Adrenal gland (tissue), 12 donors: ENCODE results near the gene MYLK4. TPM values are rescaled to one million over a fixed set of nuclear protein-coding genes. Genes with fewer than 3 reads are reported as not detected.

Experiments
- DNase-seq, 7 donors: peaks; one replicate each; pipeline ENCODE4 v3.0.0-alpha.2; 2019 to 2020
- H3K27ac ChIP-seq, 5 donors: fragments of 200-600 bp; sonication (generic) in 4 of 5; 1 replicate in 3 of 5; 2 replicates in 2 of 5; pipeline versions ENCODE4 v1.5.1 to v1.8.0; 2016 to 2020; ENCODE audit warnings: mild to moderate bottlenecking in 1 of 5
- H3K27me3 ChIP-seq: fragments of 200-600 bp; 2 replicates; pipeline ENCODE4 v1.8.0; 2021
- H3K36me3 ChIP-seq, 2 donors: fragments of 200-600 bp; replicated peaks in 1 of 2; 1 replicate in 1 of 2; 2 replicates in 1 of 2; pipeline versions ENCODE4 v1.5.1 to v1.8.0; 2018 to 2022
- H3K4me1 ChIP-seq, 2 donors: fragments of 200-600 bp; replicated peaks in 1 of 2; 1 replicate in 1 of 2; 2 replicates in 1 of 2; pipeline versions ENCODE4 v1.5.1 to v1.8.0; 2018 to 2021
- H3K4me3 ChIP-seq, 4 donors: fragments of 200-600 bp; sonication (generic) in 3 of 4; one replicate each; pipeline ENCODE4 v1.5.1; 2016 to 2018
- H3K9me3 ChIP-seq, 3 donors: fragments of 200-600 bp; sonication (generic) in 1 of 3; replicated peaks in 1 of 3; 1 replicate in 2 of 3; 2 replicates in 1 of 3; pipeline versions ENCODE4 v1.5.1 to v1.8.0; 2016 to 2021
- POLR2A ChIP-seq, 2 donors: fragments of 450-650 bp; IDR thresholded peaks; one replicate each; pipeline ENCODE4 v1.6.1; 2017; ENCODE audit warnings: antibody characterized with exemption in 2 of 2, mild to moderate bottlenecking in 2 of 2, moderate library complexity in 1 of 2
- WGBS, 4 donors: extraction: QIAGEN DNeasy Blood & Tissue Kit in 2 of 4; methylation state at CpG; one replicate each; pipeline versions ENCODE4 v1.1.5 to v1.1.7; 2013 to 2017; 5-methylcytosine and 5-hydroxymethylcytosine counted together
- intact Hi-C, 2 donors: fragments of 100-400 bp; cut with DNase I; formaldehyde crosslinking; loops; one replicate each; pipeline versions ENCODE4 v1.14.1 to v1.15.0; 2022 to 2023
- polyA plus RNA-seq, 3 donors: library from polyadenylated mRNA; stranded (reverse); fragments of 200-250 nt in 2 of 3; fragments of 350-450 nt in 1 of 3; fragmentation: Illumina TruSeq in 1 of 3; extraction: RNeasy Lipid Tissue Mini Kit (QIAGEN cat#74804) in 1 of 3; gene quantifications; one replicate each; pipeline ENCODE4 v1.2.3, GENCODE V29; 2013 to 2014
- total RNA-seq, 9 donors: library from RNA; depleted of rRNA in 4 of 9; stranded (reverse); fragments of >200 nt in 4 of 9; fragments of 120-200 nt in 1 of 9; fragmentation: NEBNext Ultra II Directional in 1 of 9; extraction: Animal tissue kit (Norgen Biotek cat#: 25700) in 1 of 9; gene quantifications; one replicate each; pipeline versions ENCODE4 v1.1.0 to v1.2.4, GENCODE V29; 2013 to 2023
- TF ChIP-seq, protein P1 (sequence below), 6 experiments: fragments of 450-650 bp in 4 of 6; fragments of 200-600 bp in 2 of 6; sonication (generic) in 1 of 6; IDR thresholded peaks; 1 replicate in 5 of 6; 2 replicates in 1 of 6; pipeline versions ENCODE4 v1.5.1 to v1.8.0; 2016 to 2021; ENCODE audit warnings: antibody characterized with exemption in 6 of 6, mild to moderate bottlenecking in 2 of 6, moderate library complexity in 1 of 6
- donor health status: healthy with polysubstance abuse.
- donor health status: Bipolar disorder and iron deficiency.
- donor health status: DM: yes; HTN: yes; CAD: no.
- donor health status: DM: no; HTN: no; CAD: no.
- donor health status: DM: no; HTN: no; CAD: no.
- donor health status: DM: yes; HTN: yes; CAD: no.

The MYLK4 gene
- total and polyA plus RNA-seq, 12 donors, result 0.35 to 0.90 (median 0.68) TPM

DNA sequence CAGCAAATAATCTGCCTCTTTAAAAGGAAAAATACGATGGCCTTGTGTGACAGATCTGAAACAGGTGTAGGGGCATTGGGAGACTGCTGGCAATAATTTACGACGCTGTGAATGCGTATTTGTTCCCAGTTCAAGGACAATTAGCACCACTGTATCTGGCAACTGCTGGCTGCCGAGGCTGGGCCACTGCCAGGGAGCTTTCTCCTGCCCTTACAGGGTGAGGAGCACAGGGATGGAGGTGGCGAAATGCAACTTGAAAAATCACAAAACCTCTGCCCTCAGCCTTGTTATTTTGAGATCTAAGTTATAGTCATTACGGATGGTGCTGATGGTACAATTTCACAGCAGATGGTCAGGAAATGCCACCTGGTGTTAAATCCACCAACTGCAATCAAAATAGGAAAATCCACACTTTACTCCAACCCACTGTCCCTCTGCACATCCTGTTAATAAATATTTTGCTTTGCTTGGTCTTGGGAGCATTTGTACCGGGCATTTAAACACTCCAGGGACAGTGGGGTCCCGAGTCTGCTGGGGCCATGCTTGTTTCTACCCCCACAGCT lies 6.4 kb downstream of the MYLK4 start:
- Histone ChIP-seq H3K4me3 (no peak overlapping the region), H3K27me3 (no peaks in the 10 kb centered on the region), H3K36me3 (no peaks in the 10 kb centered on the region), H3K9me3 (no peaks in the 10 kb centered on the region), H3K4me1 (no peaks in the 10 kb centered on the region), H3K27ac (no peak overlapping the region)
- WGBS, 4 donors, result 52 to 71% (median 55%) methylated on average over 9 of the region's 9 CpGs
- intact Hi-C loops, result no loop called here
- peak in 5 of 7 donors; percentile 44 to 79 (median 64) for DNase-seq
- TF ChIP-seq, protein P1, sequence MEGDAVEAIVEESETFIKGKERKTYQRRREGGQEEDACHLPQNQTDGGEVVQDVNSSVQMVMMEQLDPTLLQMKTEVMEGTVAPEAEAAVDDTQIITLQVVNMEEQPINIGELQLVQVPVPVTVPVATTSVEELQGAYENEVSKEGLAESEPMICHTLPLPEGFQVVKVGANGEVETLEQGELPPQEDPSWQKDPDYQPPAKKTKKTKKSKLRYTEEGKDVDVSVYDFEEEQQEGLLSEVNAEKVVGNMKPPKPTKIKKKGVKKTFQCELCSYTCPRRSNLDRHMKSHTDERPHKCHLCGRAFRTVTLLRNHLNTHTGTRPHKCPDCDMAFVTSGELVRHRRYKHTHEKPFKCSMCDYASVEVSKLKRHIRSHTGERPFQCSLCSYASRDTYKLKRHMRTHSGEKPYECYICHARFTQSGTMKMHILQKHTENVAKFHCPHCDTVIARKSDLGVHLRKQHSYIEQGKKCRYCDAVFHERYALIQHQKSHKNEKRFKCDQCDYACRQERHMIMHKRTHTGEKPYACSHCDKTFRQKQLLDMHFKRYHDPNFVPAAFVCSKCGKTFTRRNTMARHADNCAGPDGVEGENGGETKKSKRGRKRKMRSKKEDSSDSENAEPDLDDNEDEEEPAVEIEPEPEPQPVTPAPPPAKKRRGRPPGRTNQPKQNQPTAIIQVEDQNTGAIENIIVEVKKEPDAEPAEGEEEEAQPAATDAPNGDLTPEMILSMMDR (IDR thresholded peaks at IDR 0.05), result peak in 1 of 6 experiments; percentile 33
- TF ChIP-seq POLR2A (IDR thresholded peaks at IDR 0.05), result no peak

DNA sequence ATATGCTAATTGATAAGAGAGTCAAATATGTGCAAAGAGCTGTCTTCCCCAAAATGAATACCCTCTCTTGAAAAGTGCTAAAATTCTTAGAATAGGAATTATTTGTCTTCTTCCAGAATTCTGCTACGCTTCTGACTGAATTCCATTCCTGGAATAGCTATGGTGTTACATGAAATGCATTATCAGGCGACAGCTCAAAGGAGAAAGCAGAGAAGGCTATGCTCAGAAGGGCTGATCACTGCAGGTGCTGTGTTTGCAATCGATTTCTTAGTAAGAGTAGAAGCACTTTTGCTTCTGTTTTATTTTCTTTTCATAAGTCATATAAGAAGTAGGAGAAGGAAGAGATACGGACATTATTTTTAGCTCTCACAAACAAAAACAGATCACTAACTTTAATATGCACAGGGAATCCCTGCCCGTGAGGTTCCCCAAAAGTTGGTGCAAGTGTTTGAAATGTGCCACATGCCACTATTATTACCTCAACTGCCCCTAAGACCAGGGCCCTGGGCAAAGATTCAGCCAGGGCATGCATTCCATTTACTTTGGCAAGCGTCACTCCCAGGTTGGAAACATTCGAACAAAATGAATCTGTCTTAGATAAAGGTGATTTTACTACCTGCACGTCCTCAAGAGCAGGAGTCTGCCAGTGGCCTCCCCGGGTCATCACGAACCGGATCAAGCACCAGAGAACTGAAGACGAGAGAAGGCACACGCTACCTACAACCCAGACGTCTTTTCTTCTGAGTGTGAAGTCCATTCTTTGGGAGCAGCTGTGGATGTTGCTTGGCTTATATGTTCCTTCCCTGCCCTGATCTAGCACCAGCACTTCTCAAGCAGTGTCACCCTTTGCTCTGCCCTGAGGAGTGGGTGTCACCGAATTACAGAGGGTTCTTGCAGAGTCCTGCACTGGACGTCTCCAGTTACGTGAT lies 7.2 kb downstream of the MYLK4 start:
- intact Hi-C loops, result no loop called here
- no peaks in the 10 kb centered on the region for H3K36me3 ChIP-seq
- H3K9me3 ChIP-seq, result no peaks in the 10 kb centered on the region
- no peak overlapping the region for H3K4me3 ChIP-seq
- no peak for DNase-seq
- H3K4me1 ChIP-seq, result no peaks in the 10 kb centered on the region
- TF ChIP-seq POLR2A (IDR thresholded peaks at IDR 0.05), result no peak
- TF ChIP-seq, protein P1 (IDR thresholded peaks at IDR 0.05), result no peak
- 76 to 88% (median 82%) methylated on average over 17 of the region's 17 CpGs for whole genome bisulfite sequencing, 4 donors
- H3K27ac ChIP-seq, result no peak overlapping the region
- no peaks in the 10 kb centered on the region for H3K27me3 ChIP-seq

DNA sequence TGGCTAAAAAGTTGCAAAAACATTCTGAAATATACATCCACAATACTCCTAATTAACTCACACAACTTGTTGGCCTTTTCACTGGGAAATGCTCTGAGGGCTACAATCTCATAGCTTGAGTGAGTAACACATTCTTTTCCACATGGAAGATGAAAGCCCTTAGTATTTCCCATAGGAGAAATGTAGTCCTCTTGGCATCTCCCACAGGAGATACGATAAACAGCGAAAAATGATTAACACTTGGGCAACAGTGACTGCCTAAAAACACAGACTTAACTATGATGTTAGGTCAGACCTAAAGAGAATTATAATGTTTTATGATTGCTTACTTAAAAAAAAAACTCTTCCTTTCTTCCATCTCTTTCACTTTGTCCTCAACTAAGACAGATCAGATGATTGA lies 9.0 kb downstream of the MYLK4 start:
- no peak for TF ChIP-seq POLR2A (IDR thresholded peaks at IDR 0.05)
- TF ChIP-seq, protein P1 (IDR thresholded peaks at IDR 0.05), result no peak
- 94 to 96% (median 96%) methylated on average over 2 of the region's 2 CpGs for WGBS, 4 donors
- no peaks in the 10 kb centered on the region for H3K9me3 ChIP-seq
- no peaks in the 10 kb centered on the region for H3K4me1 ChIP-seq
- H3K27me3 ChIP-seq, result no peaks in the 10 kb centered on the region
- H3K4me3 ChIP-seq, result no peak overlapping the region
- no peak for DNase-seq
- no peaks in the 10 kb centered on the region for H3K36me3 ChIP-seq
- intact Hi-C loops, result no loop called here
- H3K27ac ChIP-seq, result no peak overlapping the region

DNA sequence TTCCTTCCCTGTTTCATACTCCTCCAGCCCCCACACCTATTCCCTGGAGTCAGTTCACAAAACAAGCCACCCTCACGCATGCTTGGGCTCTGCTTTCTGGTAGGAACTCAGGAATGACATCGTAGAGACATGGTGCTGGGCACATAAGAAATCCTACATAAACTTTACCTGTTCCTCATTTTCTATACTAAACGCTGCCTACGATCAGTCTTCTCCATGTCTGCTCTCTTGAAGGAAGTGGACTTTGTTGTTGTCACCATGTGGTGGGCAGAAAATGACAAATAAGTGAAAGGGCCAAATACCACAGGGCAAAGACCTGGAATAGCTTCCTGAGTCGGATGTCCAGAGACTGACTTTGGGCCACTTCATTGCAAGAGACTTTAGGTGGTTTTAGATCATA lies 10.1 kb downstream of the MYLK4 start:
- Histone ChIP-seq H3K36me3 (no peaks in the 10 kb centered on the region), H3K27me3 (no peaks in the 10 kb centered on the region), H3K27ac (no peak overlapping the region), H3K4me1 (no peaks in the 10 kb centered on the region), H3K9me3 (no peaks in the 10 kb centered on the region), H3K4me3 (no peak overlapping the region)
- TF ChIP-seq POLR2A (IDR thresholded peaks at IDR 0.05), result no peak
- TF ChIP-seq, protein P1 (IDR thresholded peaks at IDR 0.05), result no peak
- DNase-seq, result no peak
- intact Hi-C loops, result no loop called here
- 83 to 86% (median 84%) methylated on average over 5 of the region's 5 CpGs for WGBS, 4 donors
